CD14-positive monocyte (primary cell): ENCODE results near the gene PCDH15. TPM values are rescaled to one million over a fixed set of nuclear protein-coding genes. Genes with fewer than 3 reads are reported as not detected.

Source experiments
- DNase-seq, 3 donors: peaks; one replicate each; pipeline ENCODE4 v3.0.0-alpha.2; 2011 to 2022
- H2AFZ ChIP-seq: 2 replicates; pipeline ENCODE4 v1.6.0; 2012; ENCODE audit warnings: mild to moderate bottlenecking, low read depth, low read length, inconsistent platforms; ENCODE audit not compliant: insufficient read depth, poor library complexity, severe bottlenecking
- H3K27ac ChIP-seq, 2 donors: 1 replicate in 1 of 2; 2 replicates in 1 of 2; pipeline ENCODE4 v1.5.1; 2012 to 2013; ENCODE audit warnings: low read length in 2 of 2, control low read depth in 1 of 2, inconsistent platforms in 1 of 2, low read depth in 1 of 2, mild to moderate bottlenecking in 1 of 2
- H3K27me3 ChIP-seq, 2 donors: one replicate each; pipeline versions ENCODE4 v1.6.0 to v1.6.1; 2011 to 2013; ENCODE audit warnings: low read length in 2 of 2; ENCODE audit not compliant: control insufficient read depth in 2 of 2, insufficient read depth in 2 of 2
- H3K36me3 ChIP-seq, 2 donors: replicated peaks in 1 of 2; 1 replicate in 1 of 2; 2 replicates in 1 of 2; pipeline versions ENCODE4 v1.5.1 to v1.6.1; 2012 to 2013; ENCODE audit warnings: low read length in 2 of 2, control low read depth in 1 of 2, inconsistent platforms in 1 of 2, mild to moderate bottlenecking in 1 of 2; ENCODE audit not compliant: insufficient read depth in 2 of 2, control insufficient read depth in 1 of 2
- H3K4me1 ChIP-seq, 2 donors: 1 replicate in 1 of 2; 2 replicates in 1 of 2; pipeline versions ENCODE4 v1.5.1 to v1.6.1; 2012 to 2013; ENCODE audit warnings: low read length in 2 of 2, control low read depth in 1 of 2, inconsistent platforms in 1 of 2, mild to moderate bottlenecking in 1 of 2, moderate library complexity in 1 of 2; ENCODE audit not compliant: insufficient read depth in 2 of 2, control insufficient read depth in 1 of 2
- H3K4me2 ChIP-seq: replicated peaks from 2 replicates; pipeline ENCODE3; 2012; ENCODE audit warnings: low read length, moderate library complexity, mild to moderate bottlenecking; ENCODE audit not compliant: poor library complexity, severe bottlenecking; ENCODE audit errors: extremely low read depth
- H3K4me3 ChIP-seq, 3 experiments: fragments of 200-600 bp in 1 of 3; sonication (generic) in 1 of 3; replicated peaks in 1 of 3; 1 replicate in 2 of 3; 2 replicates in 1 of 3; pipeline ENCODE4 v1.5.1; 2011 to 2013; ENCODE audit warnings: low read length in 3 of 3, mild to moderate bottlenecking in 3 of 3, control low read depth in 2 of 3, low read depth in 2 of 3, inconsistent platforms in 1 of 3, moderate library complexity in 1 of 3
- H3K79me2 ChIP-seq: 2 replicates; pipeline ENCODE4 v1.6.0; 2012; ENCODE audit warnings: mild to moderate bottlenecking, control low read depth, inconsistent platforms, low read length, moderate library complexity; ENCODE audit not compliant: insufficient read depth
- H3K9ac ChIP-seq: 2 replicates; pipeline ENCODE4 v1.6.0; 2017; ENCODE audit warnings: low read length, mild to moderate bottlenecking; ENCODE audit not compliant: insufficient read depth, poor library complexity, severe bottlenecking
- H3K9me3 ChIP-seq, 2 donors: replicated peaks in 1 of 2; 1 replicate in 1 of 2; 2 replicates in 1 of 2; pipeline versions ENCODE4 v1.5.1 to v1.6.1; 2012 to 2013; ENCODE audit warnings: low read length in 2 of 2, control low read depth in 1 of 2; ENCODE audit not compliant: control insufficient read depth in 1 of 2, insufficient read depth in 1 of 2
- H4K20me1 ChIP-seq: 2 replicates; pipeline ENCODE4 v1.6.0; 2012; ENCODE audit warnings: mild to moderate bottlenecking, low read length, control low read depth, moderate library complexity; ENCODE audit not compliant: insufficient read depth
- H3K27ac Mint-ChIP-seq, 7 donors: one replicate each; pipeline ENCODE4 v1.8.0; 2020; ENCODE audit warnings: mild to moderate bottlenecking in 7 of 7, mixed read lengths in 7 of 7, moderate library complexity in 6 of 7, inconsistent platforms in 2 of 7
- H3K27me3 Mint-ChIP-seq, 3 donors: one replicate each; pipeline ENCODE4 v1.8.0; 2021 to 2022; ENCODE audit warnings: low read depth in 3 of 3, mild to moderate bottlenecking in 3 of 3, mixed read lengths in 3 of 3, moderate library complexity in 3 of 3, inconsistent platforms in 1 of 3
- H3K36me3 Mint-ChIP-seq, 2 donors: one replicate each; pipeline ENCODE4 v1.8.0; 2020; ENCODE audit warnings: mixed read lengths in 2 of 2, inconsistent platforms in 1 of 2, mild to moderate bottlenecking in 1 of 2
- H3K4me1 Mint-ChIP-seq: one replicate; pipeline ENCODE4 v1.8.0; 2020; ENCODE audit warnings: mild to moderate bottlenecking, mixed read lengths
- H3K4me3 Mint-ChIP-seq, 2 donors: one replicate each; pipeline ENCODE4 v1.8.0; 2020; ENCODE audit warnings: mild to moderate bottlenecking in 2 of 2, mixed read lengths in 2 of 2, moderate library complexity in 1 of 2
- H3K9me3 Mint-ChIP-seq, 7 donors: one replicate each; pipeline ENCODE4 v1.8.0; 2020 to 2022; ENCODE audit warnings: mixed read lengths in 7 of 7, mild to moderate bottlenecking in 6 of 7, moderate library complexity in 6 of 7, inconsistent platforms in 2 of 7
- CTCF ChIP-seq: fragments of 200-600 bp; IDR thresholded peaks from one replicate; pipeline ENCODE4 v1.8.0; 2022; ENCODE audit warnings: antibody characterized with exemption, mild to moderate bottlenecking
- WGBS: methylation state at CpG from one replicate; pipeline ENCODE4 v1.1.5; 2013; ENCODE audit warnings: missing lambda C conversion rate; ENCODE audit not compliant: insufficient coverage; 5-methylcytosine and 5-hydroxymethylcytosine counted together
- intact Hi-C, 2 donors: fragments of 100-400 bp; cut with micrococcal nuclease; formaldehyde crosslinking; loops; one replicate each; pipeline versions ENCODE4 v1.15.0 to v1.15.1; 2023
- polyA plus RNA-seq, 3 donors: library from polyadenylated mRNA; depleted of rRNA in 1 of 3; unstranded in 2 of 3; stranded (reverse) in 1 of 3; fragments of 300-500 nt in 2 of 3; fragments of >200 nt in 1 of 3; fragmentation: Illumina TruSeq in 2 of 3; gene quantifications; 1 replicate in 2 of 3; 2 replicates in 1 of 3; pipeline ENCODE4 v1.2.3, GENCODE V29; 2012 to 2021

Gene PCDH15
- polyA plus RNA-seq, 3 donors = not detected

DNA sequence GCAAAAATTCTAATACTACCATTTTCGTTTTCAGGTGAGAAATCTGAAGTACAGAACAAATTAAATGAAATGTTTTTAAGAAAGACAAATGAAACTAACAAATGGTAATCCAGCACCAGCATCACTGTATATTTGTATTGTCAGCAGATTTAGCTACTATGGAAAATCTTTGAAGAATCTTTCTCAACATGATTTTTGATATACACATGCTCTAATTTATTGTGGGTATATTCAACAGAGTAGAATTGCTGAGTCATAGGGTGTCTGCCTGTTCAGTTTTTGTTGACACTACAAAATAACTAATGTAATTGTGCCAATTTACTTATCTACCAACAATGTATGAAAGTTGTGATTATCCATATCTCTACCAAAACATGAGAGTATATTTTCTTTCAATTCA lies 437.6 kb downstream of the PCDH15 start:
- H3K4me3 Mint-ChIP-seq = no peak overlapping the region
- Histone ChIP-seq H3K27ac (no peak overlapping the region), H3K36me3 (no peaks in the 10 kb centered on the region), H3K4me2 (no peak overlapping the region), H3K4me1 (no peaks in the 10 kb centered on the region), H3K79me2 (no peaks in the 10 kb centered on the region), H2AFZ (no peak overlapping the region), H3K27me3 (no peaks in the 10 kb centered on the region), H4K20me1 (no peaks in the 10 kb centered on the region), H3K9me3 (no peaks in the 10 kb centered on the region), H3K4me3 (no peak overlapping the region), H3K9ac (no peak overlapping the region)
- WGBS = no CpG with 5 or more reads among the region's 1 CpG
- peaks cover 0 to 4% (median 2%) of the 10 kb centered on the region in 7 donors for H3K9me3 Mint-ChIP-seq
- H3K4me1 Mint-ChIP-seq = no peaks in the 10 kb centered on the region
- no peak for TF ChIP-seq CTCF
- no peak for DNase-seq
- no peaks in the 10 kb centered on the region for H3K36me3 Mint-ChIP-seq
- H3K27me3 Mint-ChIP-seq = no peaks in the 10 kb centered on the region
- intact Hi-C loops = no loop called here
- H3K27ac Mint-ChIP-seq = no peak overlapping the region

- 100% methylated on average over 1 of the region's 2 CpGs for WGBS
- Histone ChIP-seq H3K9ac (no peak overlapping the region), H3K4me2 (no peak overlapping the region), H3K36me3 (no peaks in the 10 kb centered on the region), H3K79me2 (no peaks in the 10 kb centered on the region), H3K9me3 (peaks cover 14 to 19% of the 10 kb centered on the region in 2 donors), H3K27ac (no peak overlapping the region), H2AFZ (no peak overlapping the region), H3K27me3 (no peaks in the 10 kb centered on the region), H3K4me1 (no peaks in the 10 kb centered on the region), H3K4me3 (no peak overlapping the region), H4K20me1 (no peaks in the 10 kb centered on the region)
- TF ChIP-seq CTCF = no peak
- Mint-ChIP-seq H3K27ac (no peak overlapping the region), H3K27me3 (no peaks in the 10 kb centered on the region), H3K36me3 (no peaks in the 10 kb centered on the region), H3K4me3 (no peak overlapping the region), H3K9me3 (peaks cover 2 to 14% (median 4%) of the 10 kb centered on the region in 7 donors), H3K4me1 (no peaks in the 10 kb centered on the region)
- no peak for DNase-seq
- intact Hi-C loops = no loop called here
These were observed 459.0 kb downstream of the PCDH15 start for GRCh38 chr10:54342058-54342457.
